Activated CD8-positive, alpha-beta memory T cell treated with anti-CD3 and anti-CD28 coated beads, Interleukin-2, amount 50 U/mL, for 48 hours (primary cell): ENCODE data around the gene IDS.
A peak's percentile ranks its signal among the peaks of the same experiment; 100 is the strongest.
"Not testable (repeated sequence)": the region's sequence is repeated elsewhere in the genome, so short reads cannot be mapped to it uniquely, and the experiment has no call there.

Experiments used
- DNase-seq: peaks from one replicate; pipeline ENCODE4 v3.0.0-alpha.2; 2020

IDS gene

DNA sequence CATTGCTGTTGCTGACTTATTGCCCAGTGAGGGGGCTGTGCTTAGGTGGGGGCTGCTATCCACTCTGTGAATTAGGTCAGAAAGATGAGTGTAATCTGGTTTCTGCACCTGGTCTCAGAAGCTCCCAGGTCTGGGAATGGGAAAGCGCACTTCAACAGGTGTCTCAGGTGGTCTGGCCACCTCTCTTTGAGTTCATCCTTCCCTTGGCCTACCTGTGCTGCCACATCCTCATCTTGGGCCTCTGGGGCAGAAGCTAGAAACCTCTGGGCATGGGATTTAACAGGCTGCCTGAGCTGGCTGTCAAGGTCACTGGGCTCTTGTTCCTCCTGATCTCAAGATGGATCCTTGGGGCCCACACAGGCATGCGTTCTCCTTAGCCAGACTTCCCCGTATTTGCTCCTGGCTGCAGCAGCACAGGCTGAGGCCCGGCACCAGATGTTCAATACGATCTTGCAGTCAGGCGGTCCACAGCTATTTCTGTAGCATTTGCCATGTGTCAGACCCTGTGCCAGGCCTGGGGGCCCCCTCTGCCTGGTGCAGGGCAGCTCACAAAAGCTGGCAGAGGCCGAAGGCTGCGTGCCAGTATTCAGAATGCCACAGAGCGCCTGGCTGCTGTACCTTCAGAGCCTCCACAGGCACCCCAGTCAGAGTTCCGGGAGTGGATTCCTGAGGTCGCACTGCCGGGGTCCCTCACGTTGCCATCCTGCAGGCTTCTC, 21.4 kb upstream of the IDS start:
- DNase-seq, result not testable (repeated sequence)

DNA sequence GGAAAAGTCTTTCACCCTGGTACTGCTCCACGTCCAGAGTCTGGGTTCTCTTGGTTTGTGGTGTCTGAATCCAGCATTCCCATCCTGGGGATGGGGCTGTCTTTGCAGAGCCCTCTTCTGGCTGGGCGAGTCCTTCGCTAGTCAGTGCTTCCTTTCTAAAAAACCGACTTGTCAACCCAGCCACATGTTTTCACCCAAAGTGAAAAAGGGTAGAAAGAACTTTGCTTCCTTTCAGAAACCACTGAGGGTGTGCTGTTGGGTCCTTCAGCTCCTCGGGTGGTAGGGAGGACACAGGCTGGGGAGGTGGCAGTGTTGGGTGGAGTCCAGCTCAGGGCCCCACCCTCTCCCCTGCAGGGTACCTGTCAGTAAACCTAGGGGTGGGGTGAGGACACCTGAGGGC, 20.8 kb upstream of the IDS start:
- DNase-seq, result not testable (repeated sequence)

DNA sequence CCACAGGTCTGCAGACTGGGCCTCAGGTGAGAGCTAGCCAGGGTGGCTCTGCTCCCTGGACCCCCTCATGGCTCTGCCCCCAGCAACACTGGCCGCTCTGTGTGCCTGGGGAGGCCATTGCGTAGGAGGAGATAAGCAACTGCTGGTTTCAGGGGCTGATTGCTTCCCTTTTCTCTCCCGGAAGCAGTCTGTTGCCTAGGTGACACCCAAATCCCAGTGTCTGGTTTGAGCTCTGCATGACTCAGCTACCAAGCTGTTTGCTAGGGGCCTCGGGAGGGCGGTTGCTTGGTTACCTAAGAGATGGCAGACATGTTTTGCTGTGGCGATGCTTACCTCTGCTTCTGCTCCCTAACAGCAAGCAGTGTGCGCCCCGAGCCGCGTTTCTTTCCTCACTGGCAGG, 20.3 kb upstream of the IDS start:
- not testable (repeated sequence) for DNase-seq

DNA sequence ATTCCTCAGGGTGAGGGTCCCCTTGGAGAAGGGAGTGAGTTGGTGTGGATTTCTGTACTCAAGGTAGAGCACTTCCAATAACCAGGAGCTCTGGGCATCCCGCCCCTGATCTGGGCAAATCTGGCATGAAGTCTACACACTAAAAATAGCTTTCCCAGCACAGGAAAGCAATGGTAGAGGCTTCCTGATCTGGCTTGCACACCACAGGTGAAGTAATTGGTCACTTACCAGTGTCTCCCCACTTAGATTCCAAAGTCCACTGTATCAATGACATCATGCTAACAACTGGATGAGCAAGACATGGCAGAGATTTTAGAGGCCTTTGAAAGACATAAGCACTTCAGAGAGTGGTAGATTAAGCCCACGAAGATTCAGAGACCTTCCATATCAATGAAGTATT, 17.8 kb upstream of the IDS start:
- no peak for DNase-seq

DNA sequence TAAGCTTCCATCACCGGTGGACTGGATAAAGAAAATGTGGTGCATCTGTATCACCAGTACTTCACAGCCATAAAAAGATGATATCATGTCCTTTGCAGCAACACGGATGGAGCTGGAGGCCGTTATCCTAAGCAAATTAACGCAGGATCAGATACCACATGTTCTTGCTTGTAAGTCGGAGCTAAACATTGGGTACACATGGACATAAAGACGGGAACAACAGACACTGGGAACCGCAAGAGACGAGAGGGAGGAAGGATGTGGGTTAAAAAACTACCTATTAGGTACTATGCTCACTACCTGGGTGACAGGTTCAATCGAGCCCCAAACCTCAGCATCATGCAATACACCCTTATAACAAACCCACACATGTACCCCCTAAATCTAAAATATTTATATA, 16.3 kb upstream of the IDS start:
- no peak for DNase-seq

DNA sequence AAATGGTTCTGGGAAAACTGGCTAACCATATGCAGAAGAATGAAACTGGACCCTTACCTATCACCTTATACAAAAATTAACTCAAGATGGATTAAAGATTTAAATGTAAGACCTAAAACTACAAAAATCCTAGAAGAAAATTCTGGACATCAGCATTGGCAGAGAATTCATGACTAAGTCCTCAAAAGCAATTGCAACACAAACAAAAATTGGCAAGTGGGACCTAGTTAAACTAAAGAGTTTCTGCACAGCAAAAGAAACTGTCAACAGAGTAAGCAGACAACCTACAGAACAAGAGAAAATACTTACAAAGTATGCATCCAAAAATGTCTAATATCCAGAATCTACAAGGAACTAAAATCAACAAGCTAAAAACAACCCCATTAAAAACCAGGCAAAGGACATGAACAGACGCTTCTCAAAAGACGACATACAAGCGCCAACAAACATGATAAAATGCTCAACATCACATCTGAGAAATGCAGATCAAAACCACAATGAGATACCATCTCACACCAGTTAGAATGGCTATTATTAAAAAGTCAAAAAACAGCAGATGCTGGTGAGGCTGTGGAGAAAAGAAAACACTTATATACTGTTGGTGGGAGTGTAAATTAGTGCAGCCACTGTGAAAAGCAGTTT, 15.7 kb upstream of the IDS start:
- not testable (repeated sequence) for DNase-seq

DNA sequence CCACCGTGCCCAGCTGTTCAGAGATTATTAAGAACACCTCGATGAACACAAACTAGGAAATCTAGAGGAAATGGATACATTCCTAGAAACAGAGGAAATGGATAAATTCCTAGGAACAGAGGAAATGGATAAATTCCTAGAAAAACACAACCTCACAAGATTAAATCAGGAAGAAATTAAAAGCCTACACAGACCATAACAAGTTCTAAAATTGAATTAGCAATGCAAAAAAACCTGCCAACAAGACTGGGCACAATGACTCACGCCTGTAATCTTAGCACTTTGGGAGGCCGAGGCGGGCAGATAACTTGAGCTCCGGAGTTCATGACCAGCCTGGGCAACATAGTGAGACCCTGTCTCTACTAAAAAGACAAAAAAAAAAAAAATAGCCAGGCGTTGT, 13.1 kb upstream of the IDS start:
- no peak for DNase-seq

DNA sequence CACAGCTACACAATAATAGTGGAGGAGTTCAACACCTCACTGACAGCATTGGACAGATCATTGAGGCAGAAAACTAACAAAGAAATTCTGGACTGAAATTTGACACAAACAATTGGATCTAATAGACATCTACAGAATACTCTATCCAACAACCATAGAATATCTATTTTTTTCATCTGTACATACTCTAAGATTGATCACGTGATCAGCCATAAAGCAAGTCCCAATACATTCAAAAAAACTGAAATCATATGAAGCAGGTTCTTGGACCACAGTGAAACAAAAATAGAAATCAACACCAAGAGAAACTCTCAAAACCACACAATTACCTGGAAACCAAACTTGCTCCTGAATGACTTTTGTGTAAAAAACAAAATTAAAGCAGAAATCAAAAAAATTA, 12.2 kb upstream of the IDS start:
- no peak for DNase-seq

DNA sequence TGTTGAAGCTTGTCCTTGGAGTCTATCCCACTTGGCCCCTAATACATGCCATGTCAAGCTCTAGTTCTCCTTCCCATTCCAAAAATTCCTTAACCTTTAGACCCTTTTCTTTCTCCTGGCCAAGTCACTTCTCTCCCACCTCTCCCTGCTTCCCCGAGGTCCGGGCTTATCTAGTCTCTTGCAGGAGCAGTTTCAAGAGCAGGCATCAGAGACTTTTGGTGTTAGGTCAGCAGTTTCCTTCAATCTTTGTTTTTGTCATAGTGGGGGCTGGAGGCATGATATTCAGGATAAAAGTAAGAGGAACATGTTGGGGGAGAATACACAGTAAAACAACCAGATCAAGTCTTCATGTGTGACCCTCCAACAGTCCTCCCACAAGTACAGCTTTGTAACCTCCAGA, 11.5 kb upstream of the IDS start:
- DNase-seq, result no peak

DNA sequence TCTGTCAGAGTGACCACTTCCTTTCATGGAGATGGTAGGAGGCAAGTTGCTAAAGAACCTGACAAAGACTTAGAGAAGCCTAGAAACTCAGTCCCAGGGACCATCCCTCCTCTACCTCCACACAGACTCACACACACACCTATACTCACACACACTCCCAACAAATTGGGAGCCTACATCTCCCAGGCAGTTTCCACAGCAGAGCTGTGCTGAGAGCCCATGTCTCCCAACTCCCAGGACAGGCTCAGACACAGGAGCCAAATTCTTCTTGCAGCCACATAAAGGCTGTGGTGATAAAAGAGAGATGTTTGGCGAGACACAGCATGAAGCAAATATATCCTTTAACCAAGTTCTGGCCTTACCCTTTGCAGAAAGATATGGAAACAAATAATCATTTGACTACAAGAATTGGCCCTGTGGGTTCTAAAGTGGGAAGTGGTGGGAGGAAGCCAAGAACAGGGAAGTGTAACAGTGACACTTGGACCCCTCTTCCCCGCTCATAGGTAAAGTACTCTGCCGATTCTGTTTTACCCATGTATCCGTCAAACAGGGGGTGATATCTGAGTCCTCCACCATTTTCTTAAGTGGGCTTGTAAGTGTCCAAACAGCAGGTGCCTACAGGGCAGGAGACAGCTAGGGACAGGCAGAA, 11.0 kb upstream of the IDS start:
- DNase-seq, result no peak

DNA sequence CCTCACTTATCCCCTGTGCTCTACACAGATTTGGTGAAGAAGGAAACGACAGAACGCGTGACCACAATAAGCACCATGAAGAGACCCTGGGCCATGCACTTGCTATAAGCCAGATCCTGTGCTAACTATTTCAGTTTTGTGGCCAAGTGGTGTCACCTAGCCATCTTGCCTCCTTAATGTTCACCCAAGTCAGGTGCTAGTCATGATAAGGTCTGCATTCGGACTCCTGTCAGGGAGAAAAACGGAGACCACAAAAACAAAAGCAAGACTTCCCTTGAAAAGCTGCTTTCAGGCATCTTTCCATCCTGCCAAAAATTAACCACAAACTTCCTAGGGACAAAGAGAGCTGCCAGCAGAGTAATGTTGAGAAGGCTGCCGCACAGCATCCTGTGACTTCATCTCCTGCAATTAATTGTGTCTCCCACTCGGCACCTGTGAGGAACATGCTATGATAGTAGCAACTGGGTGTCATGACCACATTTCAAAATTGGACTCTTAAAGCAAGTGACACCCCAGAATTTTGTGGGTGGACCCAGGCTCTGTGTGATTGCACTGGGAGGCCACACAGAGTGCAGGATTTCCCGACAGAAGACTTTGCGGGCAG, 8.8 kb upstream of the IDS start:
- DNase-seq, result no peak

DNA sequence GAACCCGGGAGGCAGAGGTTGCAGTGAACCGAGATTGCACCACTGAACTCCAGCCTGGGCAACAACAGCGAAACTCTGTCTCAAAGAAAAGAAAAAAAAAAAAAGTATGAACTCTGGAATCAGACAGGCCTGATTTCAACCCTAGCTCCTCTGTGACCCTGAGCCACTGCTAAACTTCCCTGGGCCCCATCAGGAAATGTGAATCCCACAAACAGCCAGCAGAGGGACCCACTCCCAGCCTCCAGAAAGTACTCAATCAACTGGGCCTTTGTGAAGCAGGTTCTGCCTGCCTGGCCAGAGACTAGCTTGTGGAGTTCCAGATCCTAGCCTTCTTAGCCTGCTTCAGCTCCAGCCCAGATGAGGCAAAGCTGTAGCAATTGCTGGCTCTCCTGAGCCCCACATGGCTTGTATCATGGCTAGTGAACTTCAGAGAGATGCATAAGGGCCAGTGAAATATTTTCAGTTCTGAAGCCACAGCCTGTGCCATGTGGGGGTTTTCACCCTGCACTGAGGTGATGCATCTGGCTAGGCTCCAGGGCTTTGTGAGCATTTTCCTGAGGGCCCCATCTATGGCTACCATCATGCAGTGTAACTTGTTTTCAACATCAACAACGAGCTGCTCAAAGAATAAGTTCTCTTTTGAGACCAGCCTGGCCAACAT, 7.2 kb upstream of the IDS start:
- peak; percentile 59 for DNase-seq

DNA sequence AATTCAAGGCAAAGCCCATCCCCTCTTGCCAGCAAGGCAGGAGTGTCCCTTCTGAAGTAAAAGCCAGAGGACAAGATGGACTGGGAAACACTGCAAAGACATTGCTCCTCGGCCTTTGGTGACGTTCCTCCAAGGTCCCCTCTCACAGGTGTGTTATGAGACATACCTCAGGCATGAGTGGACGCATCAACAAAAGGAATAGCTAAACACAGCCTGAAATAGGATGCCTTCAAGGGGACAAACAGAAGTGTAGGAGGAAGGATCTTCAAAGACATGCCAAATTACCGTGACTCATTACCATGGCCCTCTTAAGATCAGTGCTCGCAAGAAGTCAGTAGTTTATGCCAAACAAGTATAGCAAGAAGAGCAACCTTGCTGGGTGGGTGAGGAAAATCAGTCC, 6.0 kb upstream of the IDS start:
- DNase-seq, result no peak

DNA sequence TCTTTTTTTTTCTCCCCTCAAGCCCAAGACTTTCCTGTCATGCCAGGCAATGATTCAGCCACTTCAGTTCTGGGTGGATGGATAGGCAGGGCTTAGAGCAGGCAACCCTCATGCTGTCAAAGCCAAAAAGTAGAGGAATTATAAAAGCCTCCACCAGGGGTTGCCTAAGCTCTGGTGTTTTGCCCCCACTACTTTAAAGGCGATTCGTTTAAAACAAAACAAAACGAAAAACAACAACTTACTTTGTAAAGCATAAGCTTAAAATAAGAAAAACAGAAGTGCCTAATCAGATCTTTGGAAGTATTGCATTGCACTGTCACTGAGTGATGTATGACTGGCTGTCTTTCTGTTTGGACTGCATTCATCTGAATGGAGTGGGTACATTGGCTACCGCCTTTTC, 5.3 kb upstream of the IDS start:
- DNase-seq, result no peak

DNA sequence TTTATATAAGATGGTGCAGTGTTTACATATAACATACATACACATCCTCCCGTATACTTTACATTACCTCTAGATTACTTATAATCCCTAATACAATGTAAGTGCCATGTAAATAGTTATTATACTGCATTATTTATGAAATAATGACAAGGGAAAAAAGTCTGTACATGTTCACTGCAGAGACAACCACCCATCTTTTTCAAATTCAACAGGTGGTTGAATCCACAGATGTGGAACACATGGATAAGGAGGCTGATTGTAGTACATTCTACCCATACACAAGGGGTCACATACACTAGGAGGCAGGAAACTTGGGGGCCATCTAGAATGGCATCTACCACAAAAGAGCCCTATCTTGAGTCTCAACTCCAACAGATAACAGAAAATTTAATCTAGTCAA, 3.4 kb upstream of the IDS start:
- DNase-seq, result no peak

DNA sequence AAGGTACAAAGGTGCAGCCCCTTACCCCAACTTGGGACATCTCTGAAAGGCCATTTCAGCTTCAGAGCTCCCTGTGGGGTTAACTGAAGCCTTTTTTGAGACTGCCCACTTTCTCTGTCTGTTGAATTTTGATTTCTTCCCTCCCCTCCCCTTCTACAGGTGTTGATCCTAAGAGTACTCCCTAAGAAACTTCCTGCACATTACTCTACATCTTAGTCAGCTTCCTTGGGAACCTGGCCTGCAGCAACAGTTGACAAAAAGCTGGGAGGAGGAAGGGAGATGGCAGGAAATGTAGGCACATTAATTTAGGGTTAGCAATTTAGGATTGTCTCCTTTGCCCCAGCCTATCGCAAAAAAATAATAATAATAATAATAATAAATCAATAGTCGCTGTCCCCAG, 1.2 kb upstream of the IDS start:
- DNase-seq, result no peak

DNA sequence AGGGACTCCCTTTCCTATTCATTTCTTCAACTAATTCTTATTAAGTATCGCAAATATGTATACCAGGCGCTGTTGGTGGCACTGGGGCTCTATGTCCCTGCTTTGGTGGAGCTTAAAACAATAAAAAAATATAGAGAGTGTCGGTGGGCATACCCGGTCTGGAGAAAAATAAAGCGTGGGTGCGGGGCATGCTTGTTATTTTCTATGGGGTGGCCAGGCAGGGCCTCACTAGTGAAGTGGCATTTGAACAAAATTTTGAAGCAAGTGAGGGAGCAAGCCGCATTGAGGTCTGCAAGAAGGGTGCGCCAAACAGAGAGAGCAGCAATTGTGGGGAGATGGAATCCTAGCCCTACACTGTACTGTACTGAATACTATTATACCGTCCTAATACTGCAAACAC, 565 bp upstream of the IDS start:
- DNase-seq, result no peak

DNA sequence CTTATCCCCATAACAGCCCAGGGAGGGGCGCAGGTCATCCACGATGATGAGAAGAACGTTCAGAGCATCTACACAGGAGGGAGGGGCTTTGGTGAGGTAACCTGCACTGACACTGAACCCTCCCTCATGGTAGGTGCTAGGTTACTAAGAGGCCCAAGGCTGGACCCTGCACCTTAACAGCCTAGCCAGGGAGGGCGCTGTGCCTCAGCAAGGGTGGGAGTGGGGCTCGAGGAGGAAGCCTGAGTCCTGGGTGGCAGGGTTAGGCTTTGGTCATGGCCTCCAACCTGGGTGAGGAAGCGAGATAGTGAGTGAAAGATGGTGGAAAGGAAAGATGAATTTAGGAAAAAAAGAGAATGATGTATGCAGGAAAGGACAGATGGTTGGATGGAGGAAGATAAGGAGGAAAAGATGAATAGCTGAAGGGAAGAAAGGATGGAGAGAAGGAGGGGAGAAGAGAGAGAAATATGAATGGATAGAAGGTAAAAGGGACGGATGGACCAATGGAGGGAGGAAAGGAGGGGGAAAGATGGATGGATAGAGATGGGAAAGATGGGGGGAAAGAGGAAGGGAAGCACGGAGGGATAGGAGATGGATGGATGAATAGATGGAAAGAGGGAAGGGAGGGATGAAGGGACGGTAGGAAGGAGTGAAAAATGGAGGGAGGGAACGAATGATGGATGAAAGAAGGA, 736 bp downstream of the IDS start:
- DNase-seq, result peak; percentile 73

DNA sequence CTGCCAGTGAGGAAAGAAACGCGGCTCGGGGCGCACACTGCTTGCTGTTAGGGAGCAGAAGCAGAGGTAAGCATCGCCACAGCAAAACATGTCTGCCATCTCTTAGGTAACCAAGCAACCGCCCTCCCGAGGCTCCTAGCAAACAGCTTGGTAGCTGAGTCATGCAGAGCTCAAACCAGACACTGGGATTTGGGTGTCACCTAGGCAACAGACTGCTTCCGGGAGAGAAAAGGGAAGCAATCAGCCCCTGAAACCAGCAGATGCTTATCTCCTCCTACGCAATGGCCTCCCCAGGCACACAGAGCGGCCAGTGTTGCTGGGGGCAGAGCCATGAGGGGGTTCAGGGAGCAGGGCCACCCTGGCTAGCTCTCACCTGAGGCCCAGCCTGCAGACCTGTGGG, 1.7 kb downstream of the IDS start:
- peak; percentile 64 for DNase-seq

DNA sequence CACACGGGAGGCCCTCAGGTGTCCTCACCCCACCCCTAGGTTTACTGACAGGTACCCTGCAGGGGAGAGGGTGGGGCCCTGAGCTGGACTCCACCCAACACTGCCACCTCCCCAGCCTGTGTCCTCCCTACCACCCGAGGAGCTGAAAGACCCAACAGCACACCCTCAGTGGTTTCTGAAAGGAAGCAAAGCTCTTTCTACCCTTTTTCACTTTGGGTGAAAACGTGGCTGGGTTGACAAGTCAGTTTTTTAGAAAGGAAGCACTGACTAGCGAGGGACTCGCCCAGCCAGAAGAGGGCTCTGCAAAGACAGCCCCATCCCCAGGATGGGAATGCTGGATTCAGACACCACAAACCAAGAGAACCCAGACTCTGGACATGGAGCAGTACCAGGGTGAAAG, 2.2 kb downstream of the IDS start:
- DNase-seq, result not testable (repeated sequence)

DNA sequence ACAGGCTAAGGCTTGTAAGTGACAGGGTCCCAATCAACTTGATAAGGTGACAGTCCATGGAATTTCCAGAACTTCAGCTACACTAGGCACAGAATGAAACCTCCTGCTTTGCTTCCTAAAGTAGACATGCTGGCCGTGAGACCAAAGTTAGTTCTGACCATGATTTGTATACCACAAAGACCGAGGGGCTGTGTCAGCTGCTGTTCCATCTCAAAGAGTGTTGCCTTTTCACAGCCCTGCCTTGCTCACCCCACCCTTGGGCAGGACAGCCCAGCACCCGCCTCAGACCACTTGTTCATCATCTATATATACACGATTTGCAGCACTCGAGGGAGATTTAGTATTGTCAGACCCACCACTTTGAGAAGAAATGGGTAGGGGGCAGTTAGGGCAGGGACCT, 5.3 kb downstream of the IDS start:
- no peak for DNase-seq

DNA sequence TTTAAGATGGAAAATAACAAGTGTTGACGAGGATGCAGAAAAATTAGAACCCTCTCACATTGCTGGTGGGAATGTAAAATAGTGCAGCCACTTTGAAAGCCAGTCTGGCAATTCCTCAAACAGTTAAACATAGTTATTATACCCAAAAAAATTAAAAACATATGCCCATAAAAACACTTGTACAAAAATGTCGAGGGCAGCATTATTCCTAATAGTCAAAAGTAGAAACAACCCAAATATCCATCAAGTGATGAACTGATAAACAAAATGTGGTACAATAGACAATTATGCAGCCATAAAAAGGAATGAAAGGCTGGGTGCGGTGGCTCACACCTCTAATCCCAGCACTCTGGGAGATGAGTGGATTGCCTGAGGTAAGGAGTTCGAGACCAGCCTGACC, 6.3 kb downstream of the IDS start:
- DNase-seq, result no peak

DNA sequence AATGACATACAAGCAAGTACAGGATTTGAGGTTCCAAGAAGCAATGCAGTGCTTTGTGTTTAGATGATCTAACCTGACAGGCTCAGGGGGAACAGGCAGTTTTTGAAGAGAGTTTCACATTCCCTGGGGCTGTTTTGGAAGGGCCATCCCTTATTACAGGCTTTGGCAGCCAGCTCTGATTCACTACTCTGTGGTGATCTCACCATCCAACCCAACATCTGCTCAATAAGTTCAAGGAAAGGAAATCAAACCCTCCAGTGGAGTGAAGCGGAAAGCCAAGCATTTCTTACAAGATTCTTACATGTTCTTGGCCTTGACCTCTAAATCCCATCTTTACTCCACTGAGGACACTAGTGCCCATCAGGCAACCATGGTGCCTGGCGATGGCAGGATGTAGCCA, 7.5 kb downstream of the IDS start:
- DNase-seq, result no peak
